ENCODE measurements around the gene FXYD3. TPM values are rescaled to one million over a fixed set of nuclear protein-coding genes. Genes with fewer than 3 reads are reported as not detected.

FXYD3 gene
- total RNA-seq, 1 donor from 2014 or later = 145 TPM

DNA sequence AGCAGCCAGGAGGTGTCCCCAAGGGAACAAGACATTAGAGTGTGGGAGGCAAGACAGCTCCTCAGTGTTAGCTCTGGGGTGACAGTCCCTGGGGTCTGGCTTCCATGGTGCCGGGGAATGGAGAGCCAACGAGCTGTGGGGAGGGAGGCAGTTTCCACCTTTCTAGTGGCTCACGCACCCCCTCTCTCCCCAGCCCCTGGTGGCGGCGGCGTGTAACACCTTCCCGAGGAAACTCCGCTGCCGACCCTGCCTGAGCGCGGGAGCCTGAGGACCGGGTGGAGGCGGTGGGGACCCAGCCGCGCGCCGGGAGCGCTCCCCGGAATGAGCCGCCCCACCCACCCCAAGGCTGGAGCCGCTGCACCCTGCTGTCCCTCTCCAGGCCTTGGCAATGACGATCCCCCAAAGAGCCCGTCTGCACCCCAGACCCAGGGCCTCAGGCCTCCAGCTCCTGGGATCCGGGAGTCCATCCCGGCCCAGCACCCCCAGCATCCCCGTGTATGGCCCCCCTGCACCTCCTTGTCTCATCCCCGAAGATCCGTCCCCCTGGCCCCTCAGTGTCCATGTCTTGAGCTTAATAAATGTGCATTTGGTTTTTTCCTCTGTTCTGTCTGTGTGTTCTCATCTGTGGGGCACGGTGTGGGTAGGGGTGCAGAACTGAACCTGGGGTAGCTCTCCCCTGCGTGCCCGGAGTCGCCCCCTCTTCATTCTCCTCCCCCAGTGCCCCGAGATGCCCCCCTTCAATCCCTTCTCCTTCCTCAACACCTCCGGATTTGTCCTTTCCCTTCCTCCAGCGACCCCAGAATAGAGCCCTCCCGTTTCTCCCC lies 38.3 kb downstream of the FXYD3 start:
- Histone ChIP-seq H3K4me3 (peak overlapping the region; percentile 66), H3K27ac (peak overlapping the region; percentile 67), H3K27me3 (no peaks in the 10 kb centered on the region), H3K9me3 (no peaks in the 10 kb centered on the region), H3K4me1 (peaks cover 9% of the 10 kb centered on the region), H3K36me3 (peaks cover 12% of the 10 kb centered on the region)
- ATAC-seq = peak; percentile 75
- intact Hi-C loops (cut with DNase I) = no loop called here
- DNase-seq = peak; percentile 82
- TF ChIP-seq, protein P1, sequence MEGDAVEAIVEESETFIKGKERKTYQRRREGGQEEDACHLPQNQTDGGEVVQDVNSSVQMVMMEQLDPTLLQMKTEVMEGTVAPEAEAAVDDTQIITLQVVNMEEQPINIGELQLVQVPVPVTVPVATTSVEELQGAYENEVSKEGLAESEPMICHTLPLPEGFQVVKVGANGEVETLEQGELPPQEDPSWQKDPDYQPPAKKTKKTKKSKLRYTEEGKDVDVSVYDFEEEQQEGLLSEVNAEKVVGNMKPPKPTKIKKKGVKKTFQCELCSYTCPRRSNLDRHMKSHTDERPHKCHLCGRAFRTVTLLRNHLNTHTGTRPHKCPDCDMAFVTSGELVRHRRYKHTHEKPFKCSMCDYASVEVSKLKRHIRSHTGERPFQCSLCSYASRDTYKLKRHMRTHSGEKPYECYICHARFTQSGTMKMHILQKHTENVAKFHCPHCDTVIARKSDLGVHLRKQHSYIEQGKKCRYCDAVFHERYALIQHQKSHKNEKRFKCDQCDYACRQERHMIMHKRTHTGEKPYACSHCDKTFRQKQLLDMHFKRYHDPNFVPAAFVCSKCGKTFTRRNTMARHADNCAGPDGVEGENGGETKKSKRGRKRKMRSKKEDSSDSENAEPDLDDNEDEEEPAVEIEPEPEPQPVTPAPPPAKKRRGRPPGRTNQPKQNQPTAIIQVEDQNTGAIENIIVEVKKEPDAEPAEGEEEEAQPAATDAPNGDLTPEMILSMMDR (IDR thresholded peaks at IDR 0.05) = peak; percentile 65

DNA sequence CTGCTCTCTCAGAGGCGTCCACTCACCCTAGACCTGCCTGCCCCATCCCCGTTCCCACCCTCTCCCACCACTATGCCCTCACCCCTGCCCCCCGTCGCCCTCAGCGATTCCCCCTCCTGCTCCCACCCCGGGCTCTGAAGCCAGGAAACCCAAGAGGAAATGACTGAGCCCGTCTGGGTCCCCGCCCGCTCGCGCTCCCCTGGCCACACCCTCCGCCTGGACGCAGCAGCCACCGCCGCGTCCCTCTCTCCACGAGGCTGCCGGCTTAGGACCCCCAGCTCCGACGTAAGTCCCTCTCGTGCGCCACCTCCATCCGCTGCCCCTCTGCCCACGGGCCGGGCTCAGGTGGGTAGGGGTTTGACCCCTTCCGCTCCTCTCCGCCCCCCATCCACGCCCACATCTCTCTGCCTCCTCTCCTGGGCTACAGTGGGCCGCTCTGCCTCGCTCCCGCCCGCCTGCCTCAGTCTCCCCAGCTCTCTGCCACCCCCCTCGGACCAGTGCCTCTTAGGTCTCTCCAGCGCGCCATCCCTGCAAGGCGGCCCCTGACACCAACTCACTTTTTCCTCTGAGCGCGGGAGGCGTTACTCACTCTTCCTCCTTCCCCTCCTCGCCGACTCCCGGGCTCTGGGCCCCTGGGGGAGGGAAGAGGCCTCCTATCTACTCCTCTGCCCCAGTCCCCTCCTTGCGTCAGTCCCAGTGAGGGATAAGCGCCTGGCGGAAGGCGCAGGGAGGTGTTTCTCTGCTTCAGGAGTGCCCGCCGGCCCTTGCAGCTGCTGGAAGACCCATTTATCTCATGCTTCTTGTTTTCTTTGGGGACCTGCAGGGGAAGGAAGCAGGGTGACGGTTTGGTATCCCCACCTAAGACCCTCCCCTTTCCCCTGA lies 39.1 kb downstream of the FXYD3 start, which contains the start of gene FXYD5:
FXYD5 (plus strand) TSS at position 211 of the 882 bp plus-strand sequence. CDS start 816 bp downstream, outside the sequence.
- peak within 1 kb of the TSS; percentile 67 for H3K27ac ChIP-seq
- H3K36me3 ChIP-seq = peaks cover 12% of the 10 kb centered on the region
- H3K4me3 ChIP-seq = peak within 1 kb of the TSS; percentile 66
- TF ChIP-seq, protein P1 (IDR thresholded peaks at IDR 0.05) = no peak
- intact Hi-C loops (cut with DNase I) = no loop called here
- ATAC-seq (peak; percentile 85), DNase-seq (peak; percentile 87)
- no peaks in the 10 kb centered on the region for H3K9me3 ChIP-seq
- no peaks in the 10 kb centered on the region for H3K27me3 ChIP-seq
- peaks cover 9% of the 10 kb centered on the region for H3K4me1 ChIP-seq

DNA sequence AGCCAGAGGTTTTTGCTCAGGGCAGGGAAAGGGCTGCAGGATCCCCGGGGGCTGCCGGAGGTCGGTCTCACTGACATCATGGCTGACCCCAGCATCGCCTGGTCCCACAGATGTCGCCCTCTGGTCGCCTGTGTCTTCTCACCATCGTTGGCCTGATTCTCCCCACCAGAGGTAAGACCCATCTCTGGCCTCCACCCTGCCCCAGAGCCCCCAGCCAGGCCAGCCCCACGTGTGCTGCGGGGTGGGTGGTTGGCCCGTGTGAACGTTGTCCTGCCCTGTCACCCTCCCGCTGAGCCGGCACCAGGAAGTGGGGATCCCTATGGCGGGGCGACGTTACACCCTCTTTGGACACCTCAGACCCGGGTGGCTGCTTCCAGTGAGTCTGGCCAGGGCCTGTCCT lies 39.8 kb downstream of the FXYD3 start:
- Histone ChIP-seq H3K27me3 (no peaks in the 10 kb centered on the region), H3K36me3 (peaks cover 12% of the 10 kb centered on the region), H3K27ac (peak overlapping the region; percentile 67), H3K4me1 (peaks cover 9% of the 10 kb centered on the region), H3K4me3 (peak overlapping the region; percentile 66), H3K9me3 (no peaks in the 10 kb centered on the region)
- DNase-seq (no peak), ATAC-seq (peak; percentile 2)
- intact Hi-C loops (cut with DNase I) = no loop called here
- TF ChIP-seq, protein P1 (IDR thresholded peaks at IDR 0.05) = no peak

DNA sequence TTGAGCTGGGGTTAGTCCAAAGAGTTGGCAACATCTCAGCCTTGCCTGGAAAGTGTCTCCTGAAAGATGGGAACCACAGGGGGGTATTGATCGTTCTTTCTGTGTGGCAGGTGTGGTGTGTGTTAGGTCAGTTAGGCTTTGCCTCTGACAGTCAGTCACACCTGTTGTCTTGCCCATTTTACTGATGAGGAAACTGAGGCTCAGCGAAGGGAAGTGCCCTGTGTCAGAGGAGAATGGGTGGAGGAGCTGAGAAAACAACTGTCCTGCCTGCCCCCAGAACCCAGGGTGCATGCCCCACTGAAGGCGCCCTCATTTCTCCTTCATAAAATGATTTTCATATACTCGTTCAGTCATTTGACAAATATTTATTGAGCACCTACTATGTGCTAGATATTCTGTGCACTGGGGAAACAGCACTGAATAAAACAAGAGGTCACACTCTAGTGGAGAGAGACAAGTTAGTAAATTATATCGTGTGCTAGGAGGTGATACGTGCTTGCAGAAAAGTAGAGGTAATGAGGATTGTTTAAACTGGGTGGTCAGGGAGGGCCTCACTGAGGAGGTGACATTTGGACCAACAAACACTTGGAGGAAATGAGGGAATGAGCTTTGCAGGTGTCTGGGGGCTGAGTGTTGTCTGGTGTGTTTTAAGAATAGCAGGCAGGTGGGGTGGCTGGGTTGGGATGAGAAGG lies 40.5 kb downstream of the FXYD3 start:
- DNase-seq (no peak), ATAC-seq (no peak)
- Histone ChIP-seq H3K36me3 (peaks cover 16% of the 10 kb centered on the region), H3K4me3 (peak overlapping the region; percentile 66), H3K27me3 (no peaks in the 10 kb centered on the region), H3K27ac (no peak overlapping the region), H3K9me3 (no peaks in the 10 kb centered on the region), H3K4me1 (peaks cover 9% of the 10 kb centered on the region)
- intact Hi-C loops (cut with DNase I) = no loop called here
- TF ChIP-seq, protein P1 (IDR thresholded peaks at IDR 0.05) = no peak

DNA sequence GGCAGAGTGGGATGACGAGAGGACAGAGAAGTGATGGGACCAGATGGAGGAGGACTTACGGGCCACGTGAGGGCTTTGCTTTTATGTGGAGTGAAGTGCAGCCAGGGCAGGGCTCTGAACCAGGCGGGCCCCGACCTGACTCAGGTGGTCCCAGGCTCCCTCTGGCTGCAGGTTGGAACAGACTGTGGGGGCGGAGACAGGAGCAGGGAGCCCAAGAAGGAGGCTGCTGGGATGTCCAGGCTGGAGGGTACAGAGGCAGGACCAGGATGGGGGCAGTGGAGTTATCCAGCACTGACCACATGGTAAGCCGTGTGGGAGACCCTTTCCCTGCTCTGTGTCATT lies 41.0 kb downstream of the FXYD3 start:
- intact Hi-C loops (cut with DNase I) = no loop called here
- Histone ChIP-seq H3K27me3 (no peaks in the 10 kb centered on the region), H3K27ac (no peak overlapping the region), H3K4me1 (peaks cover 9% of the 10 kb centered on the region), H3K9me3 (no peaks in the 10 kb centered on the region), H3K4me3 (no peak overlapping the region), H3K36me3 (peaks cover 21% of the 10 kb centered on the region)
- TF ChIP-seq, protein P1 (IDR thresholded peaks at IDR 0.05) = no peak
- DNase-seq = no peak
- no peak for ATAC-seq

Data from upper lobe of right lung (tissue), 1 donor.